ENCODE results near the gene PACRG. TPM values are rescaled to one million over a fixed set of nuclear protein-coding genes. Genes with fewer than 3 reads are reported as not detected.

The PACRG gene
- polyA plus RNA-seq, 1 donor (not counting 4 experiments of a cell fraction or from before 2014, with no cell fraction given): 0.31 TPM

DNA sequence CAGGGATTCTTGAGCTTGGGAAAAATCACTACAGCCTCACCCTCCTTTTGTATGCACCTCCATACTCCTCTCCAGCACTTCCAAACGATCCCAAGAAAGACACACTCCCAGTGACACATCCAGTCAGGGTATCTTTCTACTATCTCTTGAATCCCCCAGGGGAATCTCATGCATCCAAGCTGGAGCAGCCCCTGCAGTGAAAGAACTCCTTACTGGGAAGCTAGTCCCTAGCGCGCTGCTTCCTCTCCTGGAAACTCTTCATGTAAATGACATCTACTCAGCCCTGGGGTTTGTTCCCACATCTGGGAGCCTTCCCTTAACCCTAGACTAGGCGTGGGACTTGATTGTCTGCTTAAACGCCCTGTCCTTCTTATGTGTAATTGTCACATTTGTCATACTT lies 357.7 kb downstream of the PACRG start:
- H3K9me1 ChIP-seq (ENCODE audit: control insufficient read depth, extremely low read depth, insufficient read depth, low read length): no peaks in the 10 kb centered on the region
- H3K9ac ChIP-seq (ENCODE audit: control insufficient read depth, extremely low read depth, insufficient read depth, low read length): no peak overlapping the region
- dilution Hi-C loops (cut with MboI; ENCODE audit: extremely low pct_ligation_motif_present, low sequenced_read_pairs): no loop called here
- DNase-seq (ENCODE audit: low read depth, low spot score): no peak
- TF ChIP-seq, protein P1, sequence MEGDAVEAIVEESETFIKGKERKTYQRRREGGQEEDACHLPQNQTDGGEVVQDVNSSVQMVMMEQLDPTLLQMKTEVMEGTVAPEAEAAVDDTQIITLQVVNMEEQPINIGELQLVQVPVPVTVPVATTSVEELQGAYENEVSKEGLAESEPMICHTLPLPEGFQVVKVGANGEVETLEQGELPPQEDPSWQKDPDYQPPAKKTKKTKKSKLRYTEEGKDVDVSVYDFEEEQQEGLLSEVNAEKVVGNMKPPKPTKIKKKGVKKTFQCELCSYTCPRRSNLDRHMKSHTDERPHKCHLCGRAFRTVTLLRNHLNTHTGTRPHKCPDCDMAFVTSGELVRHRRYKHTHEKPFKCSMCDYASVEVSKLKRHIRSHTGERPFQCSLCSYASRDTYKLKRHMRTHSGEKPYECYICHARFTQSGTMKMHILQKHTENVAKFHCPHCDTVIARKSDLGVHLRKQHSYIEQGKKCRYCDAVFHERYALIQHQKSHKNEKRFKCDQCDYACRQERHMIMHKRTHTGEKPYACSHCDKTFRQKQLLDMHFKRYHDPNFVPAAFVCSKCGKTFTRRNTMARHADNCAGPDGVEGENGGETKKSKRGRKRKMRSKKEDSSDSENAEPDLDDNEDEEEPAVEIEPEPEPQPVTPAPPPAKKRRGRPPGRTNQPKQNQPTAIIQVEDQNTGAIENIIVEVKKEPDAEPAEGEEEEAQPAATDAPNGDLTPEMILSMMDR (optimal IDR thresholded peaks at IDR 0.05 in 1 of 3, IDR thresholded peaks at IDR 0.05 in 1 of 3, conservative IDR thresholded peaks at IDR 0.05 in 1 of 3; ENCODE audit: extremely low read depth in 1 of 3, insufficient read depth in 2 of 3, low read length in 3 of 3): no peak
- no peak for TF ChIP-seq EZH2 (IDR thresholded peaks at IDR 0.05; ENCODE audit: low read length)
- H3K27me3 ChIP-seq (ENCODE audit: control insufficient read depth, extremely low read depth, insufficient read depth, low read length): peaks cover 4% of the 10 kb centered on the region
- FAIRE-seq: no peak
- H3K4me3 ChIP-seq (ENCODE audit: control insufficient read depth in 2 of 3, extremely low read depth in 1 of 3, insufficient read depth in 2 of 3, low read depth in 1 of 3, low read length in 3 of 3): no peak overlapping the region
- H2AFZ ChIP-seq (ENCODE audit: control insufficient read depth, low read length): no peak overlapping the region
- no peak overlapping the region for H3K4me2 ChIP-seq (ENCODE audit: control insufficient read depth, extremely low read depth, insufficient read depth, low read depth, low read length)
- H4K20me1 ChIP-seq (ENCODE audit: control insufficient read depth, extremely low read depth, insufficient read depth, low read length): no peaks in the 10 kb centered on the region
- no peaks in the 10 kb centered on the region for H3K4me1 ChIP-seq (ENCODE audit: control insufficient read depth, extremely low read depth, insufficient read depth, low read length)
- no peaks in the 10 kb centered on the region for H3K9me3 ChIP-seq (ENCODE audit: control insufficient read depth, low read depth, low read length)
- no peak overlapping the region for H3K27ac ChIP-seq (ENCODE audit: control insufficient read depth, insufficient read depth, low read length)
- H3K36me3 ChIP-seq (ENCODE audit: control insufficient read depth in 2 of 2, extremely low read depth in 1 of 2, insufficient read depth in 2 of 2, low read length in 2 of 2): no peaks in the 10 kb centered on the region
- no peaks in the 10 kb centered on the region for H3K79me2 ChIP-seq (ENCODE audit: control insufficient read depth, insufficient read depth, low read length)

DNA sequence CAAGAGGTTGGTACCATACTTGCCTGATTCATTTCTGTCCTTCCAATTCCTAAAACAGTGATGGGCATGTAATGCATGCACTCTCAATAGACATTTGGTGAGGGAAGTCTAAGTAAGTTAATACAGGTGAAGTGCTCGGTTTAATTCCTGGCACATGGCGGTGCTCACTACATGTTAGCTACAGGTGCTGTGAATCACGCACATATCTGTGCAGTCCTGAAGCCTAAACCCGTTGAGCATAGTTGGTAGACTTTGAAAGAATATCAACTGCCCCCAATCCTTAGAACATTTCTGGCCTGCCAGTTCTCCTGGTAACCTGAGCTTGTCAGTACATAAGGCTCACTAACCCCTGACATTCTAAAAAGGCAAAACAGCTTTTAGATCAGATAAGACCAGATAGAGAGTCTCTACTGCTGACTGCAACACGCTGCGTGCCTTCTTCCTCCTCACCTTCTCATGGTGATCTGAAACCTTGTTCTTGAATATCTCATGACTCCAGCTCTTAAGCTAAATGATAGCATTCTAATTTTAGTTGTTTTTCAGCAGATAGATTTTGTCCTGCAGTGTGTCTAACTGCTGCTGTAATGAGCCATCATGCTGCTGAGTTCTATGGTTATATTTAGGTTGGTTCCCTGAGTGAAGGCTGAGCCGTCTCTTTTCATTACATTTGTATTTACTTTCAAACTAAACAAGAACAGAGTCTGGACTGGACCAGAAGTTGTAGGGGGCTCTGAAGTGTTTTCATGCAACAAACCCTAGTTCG lies 358.3 kb downstream of the PACRG start:
- FAIRE-seq (no peak), DNase-seq (ENCODE audit: low read depth, low spot score) (no peak)
- no peak overlapping the region for H3K4me2 ChIP-seq (ENCODE audit: control insufficient read depth, extremely low read depth, insufficient read depth, low read depth, low read length)
- H3K4me3 ChIP-seq (ENCODE audit: control insufficient read depth in 2 of 3, extremely low read depth in 1 of 3, insufficient read depth in 2 of 3, low read depth in 1 of 3, low read length in 3 of 3): no peak overlapping the region
- no peak overlapping the region for H3K9ac ChIP-seq (ENCODE audit: control insufficient read depth, extremely low read depth, insufficient read depth, low read length)
- H3K27me3 ChIP-seq (ENCODE audit: control insufficient read depth, extremely low read depth, insufficient read depth, low read length): peaks cover 4% of the 10 kb centered on the region
- no peaks in the 10 kb centered on the region for H3K9me3 ChIP-seq (ENCODE audit: control insufficient read depth, low read depth, low read length)
- no peak overlapping the region for H2AFZ ChIP-seq (ENCODE audit: control insufficient read depth, low read length)
- no peaks in the 10 kb centered on the region for H4K20me1 ChIP-seq (ENCODE audit: control insufficient read depth, extremely low read depth, insufficient read depth, low read length)
- dilution Hi-C loops (cut with MboI; ENCODE audit: extremely low pct_ligation_motif_present, low sequenced_read_pairs): no loop called here
- no peak overlapping the region for H3K27ac ChIP-seq (ENCODE audit: control insufficient read depth, insufficient read depth, low read length)
- no peaks in the 10 kb centered on the region for H3K79me2 ChIP-seq (ENCODE audit: control insufficient read depth, insufficient read depth, low read length)
- H3K4me1 ChIP-seq (ENCODE audit: control insufficient read depth, extremely low read depth, insufficient read depth, low read length): no peaks in the 10 kb centered on the region
- no peaks in the 10 kb centered on the region for H3K9me1 ChIP-seq (ENCODE audit: control insufficient read depth, extremely low read depth, insufficient read depth, low read length)
- no peak for TF ChIP-seq EZH2 (IDR thresholded peaks at IDR 0.05; ENCODE audit: low read length)
- TF ChIP-seq, protein P1 (optimal IDR thresholded peaks at IDR 0.05 in 1 of 3, IDR thresholded peaks at IDR 0.05 in 1 of 3, conservative IDR thresholded peaks at IDR 0.05 in 1 of 3; ENCODE audit: extremely low read depth in 1 of 3, insufficient read depth in 2 of 3, low read length in 3 of 3): no peak
- no peaks in the 10 kb centered on the region for H3K36me3 ChIP-seq (ENCODE audit: control insufficient read depth in 2 of 2, extremely low read depth in 1 of 2, insufficient read depth in 2 of 2, low read length in 2 of 2)
